GM19043 (cell line): Measurements from ENCODE around the gene STK16.
A peak's percentile ranks its signal among the peaks of the same experiment; 100 is the strongest.

Source experiments
- ATAC-seq: cut with Tn5 transposase; IDR thresholded peaks from one replicate; pipeline ENCODE4 v1.9.1; 2021; ENCODE audit warnings: low read depth; ENCODE audit not compliant: unreplicated experiment

The STK16 gene

DNA sequence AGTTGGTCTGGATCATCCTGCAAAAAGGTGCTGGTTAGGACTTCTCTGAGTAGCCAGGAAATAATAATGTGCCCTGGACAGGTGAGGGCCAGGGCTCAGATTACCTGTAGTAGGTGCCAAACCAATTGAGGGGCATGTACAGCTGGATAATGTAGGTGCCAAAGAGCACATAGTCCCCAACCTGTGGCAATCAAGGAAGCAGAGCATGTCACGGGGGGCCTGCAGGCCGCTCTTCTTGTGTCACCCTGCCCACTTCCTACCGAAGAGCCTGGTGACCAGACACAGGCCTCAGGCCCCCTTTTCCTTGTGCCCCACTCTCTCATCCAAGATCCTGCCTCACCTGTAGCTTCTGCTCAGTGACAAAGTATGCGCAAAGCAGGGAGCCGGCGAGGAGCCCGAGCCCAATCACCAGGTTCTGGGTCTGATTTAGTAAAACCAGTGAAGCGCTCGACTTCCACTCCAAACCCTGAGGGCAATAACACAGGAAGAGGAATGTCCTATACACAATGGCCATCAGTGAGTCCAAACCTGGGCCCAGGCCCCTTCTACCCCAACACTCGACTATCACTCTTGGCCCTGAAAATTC lies 31.7 kb upstream of the STK16 start:
- ATAC-seq, result no peak

DNA sequence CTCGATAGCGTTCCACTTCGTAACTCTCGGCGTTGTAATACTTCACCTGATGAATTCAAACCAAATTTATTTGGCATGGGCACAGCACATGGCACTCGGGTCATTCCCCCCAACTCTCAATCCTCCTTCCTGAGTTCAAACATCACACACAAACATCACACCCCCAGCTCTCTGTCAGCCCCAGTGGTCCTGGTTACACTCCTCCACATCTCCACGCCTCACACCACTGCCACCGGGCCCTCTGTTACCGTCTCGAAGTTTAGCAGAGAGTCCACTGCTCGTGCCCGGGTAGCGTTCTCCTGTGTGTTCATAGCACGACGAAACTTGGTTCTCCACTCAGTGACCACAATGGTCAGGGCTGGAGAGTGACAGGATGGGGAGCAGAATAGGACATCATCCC lies 31.1 kb upstream of the STK16 start:
- no peak for ATAC-seq

GRCh38 chr2:219214786-219215185 lies 30.5 kb upstream of the STK16 start:
- ATAC-seq, result no peak

- no peak for ATAC-seq
These were observed 29.3 kb upstream of the STK16 start for GRCh38 chr2:219215871-219216534.

GRCh38 chr2:219216535-219216915 lies 28.8 kb upstream of the STK16 start:
- no peak for ATAC-seq

DNA sequence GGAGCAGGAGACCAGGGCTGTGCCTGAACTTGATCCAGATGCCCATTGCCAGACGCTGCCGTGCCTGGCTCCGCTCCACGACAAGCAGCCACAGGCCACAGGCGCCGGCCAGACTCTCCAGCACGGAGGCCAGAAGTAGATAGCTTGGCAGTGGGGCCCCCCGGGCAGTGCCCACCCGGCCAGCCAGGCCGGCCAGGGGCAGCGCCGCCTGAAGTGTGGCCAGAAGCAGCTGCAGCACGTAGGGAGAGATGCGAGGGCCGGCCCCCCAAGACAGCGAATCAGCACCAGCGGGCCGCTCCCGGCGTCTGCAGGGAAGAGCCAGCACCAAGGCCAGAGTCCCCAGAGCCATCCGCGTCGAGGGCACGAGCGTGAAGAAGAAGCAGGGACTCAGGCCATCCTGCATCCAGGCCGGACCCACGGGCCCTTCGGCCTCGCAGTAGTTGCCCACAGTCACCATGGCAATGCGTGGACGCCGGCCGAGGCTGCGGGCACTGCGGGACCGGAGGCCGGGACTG lies 27.0 kb upstream of the STK16 start:
- ATAC-seq, result peak; percentile 17

DNA sequence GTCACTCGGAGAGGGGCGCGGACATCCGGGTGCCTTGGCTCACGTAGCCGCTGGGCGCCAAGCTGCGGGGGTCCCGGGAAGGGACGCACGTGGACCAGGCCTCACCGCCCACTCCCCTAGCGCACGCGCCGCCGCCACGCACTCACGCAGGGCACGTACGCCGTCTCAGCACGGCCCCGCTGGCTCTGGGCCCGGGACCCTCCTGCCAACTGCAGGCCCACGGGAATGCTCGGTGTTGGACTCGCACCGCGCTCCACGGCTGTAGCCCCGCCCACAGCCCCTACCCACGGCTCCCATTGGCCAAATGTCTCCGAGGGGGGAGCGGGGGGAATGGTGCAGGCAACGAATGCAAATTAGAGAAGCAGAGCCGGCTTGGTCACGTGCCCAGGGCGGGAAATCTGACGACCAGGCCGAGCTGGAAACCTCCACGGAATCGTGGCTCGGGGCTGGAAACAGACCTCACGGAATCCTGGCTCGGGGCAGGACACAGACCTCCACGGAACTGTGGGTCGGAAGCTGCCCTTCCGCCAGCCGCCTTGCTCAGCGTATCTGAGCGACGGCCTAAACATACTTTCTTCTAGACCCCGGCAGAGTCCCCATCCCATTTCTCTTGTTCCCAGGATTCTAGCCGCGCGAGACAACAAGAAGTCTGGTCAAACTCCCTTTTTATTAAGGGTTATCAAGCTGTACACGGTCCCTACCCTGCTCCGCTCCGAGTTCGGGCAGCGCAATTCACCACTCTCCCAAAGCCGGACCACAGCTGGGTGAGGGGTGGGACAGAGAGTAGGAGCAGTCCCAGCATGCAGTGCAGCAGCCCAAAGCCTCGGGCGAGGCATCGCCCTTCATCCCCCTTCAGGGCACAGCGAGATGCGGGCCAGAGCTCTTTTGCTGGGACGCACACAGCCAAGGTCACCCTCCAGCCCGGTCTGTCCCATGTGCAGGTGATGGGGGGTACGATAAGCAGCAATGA lies 26.3 kb upstream of the STK16 start, which contains the start of gene ABCB6:
TSS of gene ABCB6 (minus strand) at position 227 of the 970 bp plus-strand sequence. CDS start 285 bp downstream, outside the sequence.
- peak; percentile 76 for ATAC-seq

GRCh38 chr2:219219784-219220532 lies 25.3 kb upstream of the STK16 start:
- ATAC-seq, result no peak

- ATAC-seq, result no peak
These were observed 24.5 kb upstream of the STK16 start for GRCh38 chr2:219220652-219221402.

GRCh38 chr2:219221957-219222518 lies 23.2 kb upstream of the STK16 start:
- no peak for ATAC-seq

GRCh38 chr2:219223831-219224610 lies 21.3 kb upstream of the STK16 start:
- ATAC-seq, result no peak

DNA sequence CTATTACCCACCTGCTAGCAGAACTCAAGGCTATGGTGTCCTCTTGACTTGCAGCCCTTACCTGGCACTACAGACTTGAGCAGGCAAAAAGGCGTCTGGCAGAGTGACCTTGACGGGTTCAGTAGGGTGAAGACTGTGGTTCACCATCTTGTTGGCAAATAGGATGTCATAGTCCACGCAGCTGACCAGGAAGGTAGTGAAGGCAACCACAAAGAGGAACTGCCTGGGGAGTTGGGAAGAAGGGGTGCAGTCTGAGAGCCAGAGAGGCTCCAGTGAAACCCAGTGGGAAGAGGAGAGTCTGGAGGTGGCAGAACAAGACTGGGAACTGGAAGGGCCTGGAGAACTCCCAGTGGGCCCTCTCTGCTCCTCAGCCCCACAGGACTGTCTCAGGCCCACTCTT lies 19.9 kb upstream of the STK16 start:
- ATAC-seq, result no peak

GRCh38 chr2:219228041-219228910 lies 17.0 kb upstream of the STK16 start:
- ATAC-seq, result no peak

GRCh38 chr2:219228911-219229304 lies 16.4 kb upstream of the STK16 start:
- peak; percentile 5 for ATAC-seq

DNA sequence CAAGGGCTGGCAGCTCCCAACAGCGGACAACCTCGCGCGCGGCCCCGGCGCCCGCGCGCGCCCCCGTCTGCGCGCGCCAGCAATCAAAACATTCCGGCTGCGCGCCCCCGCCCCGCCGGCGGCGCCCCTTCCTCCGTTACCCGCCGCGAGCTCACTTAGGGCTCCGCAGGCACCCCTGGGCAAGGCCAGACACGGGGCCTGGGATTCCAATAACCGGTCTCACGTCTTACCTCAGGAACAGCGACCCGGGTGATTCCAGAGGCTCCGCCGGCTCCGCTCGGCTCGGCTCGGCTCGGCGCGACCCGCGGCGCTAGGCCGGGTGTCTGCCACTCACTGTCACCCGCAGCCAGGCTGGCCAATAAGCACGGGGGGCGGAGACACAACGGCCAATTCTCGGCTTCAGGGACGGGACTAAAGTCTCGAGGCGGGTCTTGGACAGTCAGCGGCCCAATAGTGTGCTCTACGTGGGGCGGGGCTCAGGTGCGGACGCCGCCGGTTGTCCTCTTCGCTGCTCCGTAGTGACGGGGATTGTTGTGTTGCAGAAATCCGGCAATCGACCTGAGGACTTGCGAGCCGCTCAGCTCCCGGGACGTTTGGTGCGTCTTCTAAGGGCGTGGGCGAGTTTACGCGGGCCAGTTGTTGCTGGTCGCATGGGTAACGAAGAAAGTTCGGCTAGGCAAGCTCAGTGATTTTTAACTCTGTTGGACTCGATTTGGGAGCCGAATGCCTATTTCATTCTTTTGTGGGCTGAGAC lies 15.8 kb upstream of the STK16 start, which contains the start of the genes ANKZF1 and ATG9A:
TSS of gene ANKZF1 (plus strand) at position 502 of the 754 bp plus-strand sequence. CDS start 452 bp downstream, outside the sequence.
TSS of gene ATG9A (minus strand) at position 332 of the 754 bp plus-strand sequence. CDS start 1,612 bp downstream, outside the sequence.
- peak; percentile 95 for ATAC-seq

DNA sequence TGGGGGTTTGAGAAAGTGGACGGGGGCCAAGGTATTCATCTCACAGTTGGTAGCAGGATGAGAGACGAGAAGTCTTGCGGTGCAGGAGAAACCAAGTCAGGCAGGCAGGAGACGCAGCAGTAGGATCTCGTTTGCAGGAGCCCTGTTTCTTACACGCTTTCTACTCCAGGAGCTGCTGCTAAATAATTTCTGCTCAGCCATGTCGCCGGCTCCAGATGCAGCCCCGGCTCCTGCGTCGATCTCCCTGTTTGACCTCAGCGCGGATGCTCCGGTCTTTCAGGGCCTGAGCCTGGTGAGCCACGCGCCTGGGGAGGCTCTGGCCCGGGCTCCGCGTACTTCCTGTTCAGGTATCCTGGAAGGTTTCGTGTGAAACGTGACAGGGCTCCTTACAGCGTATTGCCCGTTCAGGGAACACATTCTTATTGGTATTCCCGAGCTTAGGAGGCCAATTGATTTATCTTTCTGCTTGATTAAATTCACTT lies 15.2 kb upstream of the STK16 start:
- no peak for ATAC-seq
